ENCODE results near the gene ATAD2B. TPM values are rescaled to one million over a fixed set of nuclear protein-coding genes. Genes with fewer than 3 reads are reported as not detected.

The ATAD2B gene
- total and polyA plus RNA-seq, 12 donors = 3.4 to 26.7 (median 13.8) TPM

- 74 to 82% (median 76%) methylated on average over 5 to 7 of the region's 7 CpGs for WGBS, 4 donors
- Histone ChIP-seq H3K27ac (peak overlapping the region in 1 of 5 donors; percentile 3), H3K4me3 (no peak overlapping the region), H3K27me3 (no peaks in the 10 kb centered on the region), H3K4me1 (replicated peaks in 1 of 2) (peaks cover 5 to 17% of the 10 kb centered on the region in 2 donors), H3K36me3 (replicated peaks in 1 of 2) (peaks cover 0 to 8% of the 10 kb centered on the region in 2 donors), H3K9me3 (replicated peaks in 1 of 3) (no peaks in the 10 kb centered on the region)
- peak in 2 of 7 donors; percentile 30 to 40 for DNase-seq
- intact Hi-C loops (cut with DNase I) = no loop called here
- TF ChIP-seq CTCF (IDR thresholded peaks at IDR 0.05) (no peak), POLR2A (IDR thresholded peaks at IDR 0.05) (no peak)
Measured at GRCh38 chr2:23711979-23712755, 214.8 kb downstream of the ATAD2B start.

GRCh38 chr2:23709311-23709710 lies 217.6 kb downstream of the ATAD2B start:
- intact Hi-C loops (cut with DNase I) = no loop called here

GRCh38 chr2:23708771-23709170 lies 218.2 kb downstream of the ATAD2B start:
- TF ChIP-seq POLR2A (IDR thresholded peaks at IDR 0.05) = no peak
- TF ChIP-seq CTCF (IDR thresholded peaks at IDR 0.05) = no peak
- Histone ChIP-seq H3K27me3 (no peaks in the 10 kb centered on the region), H3K4me1 (replicated peaks in 1 of 2) (peaks cover 11 to 31% of the 10 kb centered on the region in 2 donors), H3K36me3 (replicated peaks in 1 of 2) (peaks cover 0 to 13% of the 10 kb centered on the region in 2 donors), H3K27ac (no peak overlapping the region), H3K4me3 (no peak overlapping the region), H3K9me3 (replicated peaks in 1 of 3) (no peaks in the 10 kb centered on the region)
- DNase-seq = no peak
- intact Hi-C loops (cut with DNase I) = no loop called here
- 87 to 100% (median 92%) methylated on average over 6 of the region's 6 CpGs for WGBS, 4 donors

More at GRCh38 chr2:23709311-23709710, 217.6 kb downstream of the ATAD2B start:
- TF ChIP-seq CTCF (IDR thresholded peaks at IDR 0.05) = no peak
- no peak for TF ChIP-seq POLR2A (IDR thresholded peaks at IDR 0.05)
- WGBS, 4 donors = 97 to 99% (median 99%) methylated on average over 6 to 8 of the region's 8 CpGs
- no peak overlapping the region for H3K4me3 ChIP-seq
- no peak overlapping the region for H3K27ac ChIP-seq
- H3K4me1 ChIP-seq (replicated peaks in 1 of 2) = peaks cover 11 to 31% of the 10 kb centered on the region in 2 donors
- DNase-seq = no peak
- no peaks in the 10 kb centered on the region for H3K27me3 ChIP-seq
- peaks cover 0 to 13% of the 10 kb centered on the region in 2 donors for H3K36me3 ChIP-seq (replicated peaks in 1 of 2)
- H3K9me3 ChIP-seq (replicated peaks in 1 of 3) = no peaks in the 10 kb centered on the region

- H3K27me3 ChIP-seq = no peaks in the 10 kb centered on the region
- intact Hi-C loops (cut with DNase I) = no loop called here
- H3K4me1 ChIP-seq (replicated peaks in 1 of 2) = peaks cover 11 to 22% of the 10 kb centered on the region in 2 donors
- peak in 2 of 7 donors; percentile 32 to 52 for DNase-seq
- peaks cover 0 to 19% of the 10 kb centered on the region in 2 donors for H3K36me3 ChIP-seq (replicated peaks in 1 of 2)
- peak in 1 of 6 experiments; percentile 10 for TF ChIP-seq CTCF (IDR thresholded peaks at IDR 0.05)
- peak in 1 of 2 donors; percentile 9 for TF ChIP-seq POLR2A (IDR thresholded peaks at IDR 0.05)
- H3K27ac ChIP-seq = peak overlapping the region; percentile 28 to 86 (median 66)
- WGBS, 4 donors = 39 to 52% (median 40%) methylated on average over 9 of the region's 9 CpGs
- no peak overlapping the region for H3K4me3 ChIP-seq
- no peaks in the 10 kb centered on the region for H3K9me3 ChIP-seq (replicated peaks in 1 of 3)
Measured at GRCh38 chr2:23707096-23707495, 219.8 kb downstream of the ATAD2B start.
